GM19043 (cell line): Measurements from ENCODE around the gene LRIT2.
A peak's percentile ranks its signal among the peaks of the same experiment; 100 is the strongest.

ENCODE experiments used
- ATAC-seq: cut with Tn5 transposase; IDR thresholded peaks from one replicate; pipeline ENCODE4 v1.9.1; 2021; ENCODE audit warnings: low read depth; ENCODE audit not compliant: unreplicated experiment

LRIT2 gene, protein sequence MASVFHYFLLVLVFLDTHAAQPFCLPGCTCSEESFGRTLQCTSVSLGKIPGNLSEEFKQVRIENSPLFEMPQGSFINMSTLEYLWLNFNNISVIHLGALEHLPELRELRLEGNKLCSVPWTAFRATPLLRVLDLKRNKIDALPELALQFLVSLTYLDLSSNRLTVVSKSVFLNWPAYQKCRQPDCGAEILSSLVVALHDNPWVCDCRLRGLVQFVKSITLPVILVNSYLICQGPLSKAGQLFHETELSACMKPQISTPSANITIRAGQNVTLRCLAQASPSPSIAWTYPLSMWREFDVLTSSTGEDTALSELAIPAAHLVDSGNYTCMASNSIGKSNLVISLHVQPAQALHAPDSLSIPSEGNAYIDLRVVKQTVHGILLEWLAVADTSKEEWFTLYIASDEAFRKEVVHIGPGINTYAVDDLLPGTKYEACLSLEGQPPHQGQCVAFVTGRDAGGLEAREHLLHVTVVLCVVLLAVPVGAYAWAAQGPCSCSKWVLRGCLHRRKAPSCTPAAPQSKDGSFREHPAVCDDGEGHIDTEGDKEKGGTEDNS

GRCh38 chr10:84225427-84226173 is at the start of gene LRIT2:
Gene LRIT2, minus strand, starts transcription at chr10:84225544. Its CDS starts 24 bp downstream, at chr10:84225520.
- ATAC-seq, result no peak

DNA sequence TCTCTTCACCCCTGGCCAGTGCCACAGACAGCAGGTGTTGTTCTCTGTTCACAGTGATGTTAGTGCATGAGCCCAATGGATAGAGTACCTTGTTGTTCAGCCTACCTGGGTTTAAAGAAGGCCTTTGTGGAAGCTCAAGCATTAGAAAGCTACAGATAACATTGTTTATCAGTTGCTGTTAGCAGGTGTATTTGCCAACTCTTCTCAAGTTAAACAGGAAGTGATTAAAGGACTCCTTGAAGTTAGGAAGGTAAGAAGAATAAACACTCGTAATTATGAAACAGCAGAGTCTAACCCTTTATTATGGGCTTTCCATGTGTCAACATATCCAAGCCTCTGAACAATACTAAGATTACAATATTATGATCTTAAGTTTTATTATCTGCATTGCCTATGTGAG is 45.4 kb upstream of the LRIT2 start:
- ATAC-seq, result no peak

GRCh38 chr10:84269773-84270172 is 44.4 kb upstream of the LRIT2 start:
- no peak for ATAC-seq

DNA sequence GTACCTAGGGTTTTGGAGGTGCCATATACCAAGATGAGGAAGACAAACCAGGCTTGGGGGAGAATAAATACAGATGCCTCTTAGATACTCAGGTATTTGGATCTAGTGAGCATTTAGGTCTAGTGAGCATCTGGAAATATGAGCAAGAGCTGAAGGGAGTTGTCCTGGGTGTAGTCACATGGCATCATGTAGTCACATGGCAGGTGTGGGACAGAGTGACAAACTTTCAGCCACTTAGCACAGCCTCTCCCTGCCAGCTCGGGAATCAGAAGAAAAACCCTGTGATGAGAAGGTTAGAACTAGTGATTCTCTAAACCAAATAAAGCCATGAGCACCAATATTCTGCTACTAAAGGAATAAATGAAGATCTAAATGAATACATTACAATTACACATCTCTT is 43.8 kb upstream of the LRIT2 start:
- ATAC-seq, result no peak

- peak; percentile 45 for ATAC-seq
Measured at GRCh38 chr10:84267503-84268126, 42.3 kb upstream of the LRIT2 start.

GRCh38 chr10:84265418-84265817 is 40.1 kb upstream of the LRIT2 start:
- no peak for ATAC-seq

DNA sequence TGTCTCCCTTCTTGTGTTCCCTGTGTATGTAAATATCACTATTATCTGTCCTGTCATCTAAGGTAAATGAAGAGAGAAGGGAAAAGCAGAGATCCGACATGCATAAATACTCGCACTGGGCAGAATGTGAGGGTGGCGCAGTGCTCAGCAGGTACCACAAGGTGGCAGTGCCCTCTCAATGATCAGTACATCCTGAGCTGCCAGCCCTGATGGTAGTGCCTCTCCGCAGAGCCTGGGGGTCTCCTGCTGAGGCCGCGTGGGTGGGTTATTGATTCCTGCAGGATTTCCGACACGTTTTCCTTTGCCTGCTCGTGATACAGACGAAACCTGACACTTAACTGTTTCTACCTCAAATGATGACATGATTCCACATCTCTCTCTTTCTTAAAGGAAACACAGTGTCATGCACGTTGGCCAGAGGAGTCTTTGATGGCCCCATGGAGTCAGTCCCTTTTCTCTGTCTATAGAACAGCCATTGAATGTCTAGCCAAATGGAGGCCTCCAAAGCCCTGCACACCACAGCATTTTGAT is 39.3 kb upstream of the LRIT2 start:
- peak; percentile 96 for ATAC-seq

DNA sequence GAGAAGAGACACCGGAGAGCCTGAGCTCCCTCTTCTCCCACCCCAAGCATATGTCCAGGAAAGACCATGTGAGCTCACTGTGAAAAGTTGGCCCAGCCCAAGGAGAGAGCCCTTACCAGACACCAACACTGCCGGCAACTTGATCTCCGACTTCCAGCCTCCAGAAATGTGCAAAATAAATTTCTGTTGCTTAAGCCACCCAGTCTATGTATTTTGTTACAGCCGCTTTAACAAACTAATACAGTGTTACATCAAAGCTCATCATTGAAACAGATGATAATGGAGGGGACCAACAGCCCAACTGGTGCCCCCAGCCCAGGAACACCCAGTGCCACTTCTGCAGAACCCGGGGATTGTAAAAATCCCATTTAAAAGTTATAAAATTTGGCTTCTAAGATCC is 38.4 kb upstream of the LRIT2 start:
- ATAC-seq, result no peak

GRCh38 chr10:84262190-84262956 is 37.0 kb upstream of the LRIT2 start:
- ATAC-seq, result no peak

DNA sequence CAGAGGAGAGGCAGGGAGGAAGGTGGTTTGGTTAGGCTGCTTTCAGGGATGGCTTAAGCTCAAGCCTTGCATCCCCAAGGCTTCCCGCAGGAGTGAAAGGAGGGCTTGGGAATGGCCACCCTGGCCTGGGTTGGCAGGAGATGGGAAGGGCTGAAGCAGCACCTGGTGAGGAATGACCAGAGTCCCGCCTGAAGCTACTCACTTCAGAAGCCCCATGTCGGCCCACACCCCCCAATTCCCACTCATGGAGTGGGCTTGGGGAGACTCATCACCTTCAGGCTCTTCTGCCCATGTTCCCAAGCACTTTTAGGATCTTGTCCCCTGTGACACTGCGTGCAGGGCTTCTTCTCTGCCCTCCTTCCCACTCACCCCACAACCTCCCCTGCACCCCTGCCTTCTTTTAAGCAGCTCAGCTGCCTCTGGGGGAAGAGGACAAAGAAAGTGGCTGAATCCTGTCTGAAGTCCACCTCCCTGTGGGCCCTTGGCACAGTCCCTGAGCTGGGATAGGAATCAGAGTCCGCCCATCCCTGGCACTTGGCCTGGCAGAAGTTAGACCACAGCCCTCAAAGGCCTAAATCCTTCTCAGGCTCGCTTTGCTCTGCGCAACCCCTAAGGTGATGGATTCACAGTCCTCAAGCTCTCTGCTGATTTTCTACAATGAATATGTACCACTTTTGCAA is 36.0 kb upstream of the LRIT2 start:
- no peak for ATAC-seq

GRCh38 chr10:84258034-84258695 is 32.8 kb upstream of the LRIT2 start:
- ATAC-seq, result no peak

GRCh38 chr10:84257343-84258020 is 32.1 kb upstream of the LRIT2 start:
- ATAC-seq, result no peak

- peak; percentile 60 for ATAC-seq
Measured at GRCh38 chr10:84256510-84257342, 31.4 kb upstream of the LRIT2 start.

DNA sequence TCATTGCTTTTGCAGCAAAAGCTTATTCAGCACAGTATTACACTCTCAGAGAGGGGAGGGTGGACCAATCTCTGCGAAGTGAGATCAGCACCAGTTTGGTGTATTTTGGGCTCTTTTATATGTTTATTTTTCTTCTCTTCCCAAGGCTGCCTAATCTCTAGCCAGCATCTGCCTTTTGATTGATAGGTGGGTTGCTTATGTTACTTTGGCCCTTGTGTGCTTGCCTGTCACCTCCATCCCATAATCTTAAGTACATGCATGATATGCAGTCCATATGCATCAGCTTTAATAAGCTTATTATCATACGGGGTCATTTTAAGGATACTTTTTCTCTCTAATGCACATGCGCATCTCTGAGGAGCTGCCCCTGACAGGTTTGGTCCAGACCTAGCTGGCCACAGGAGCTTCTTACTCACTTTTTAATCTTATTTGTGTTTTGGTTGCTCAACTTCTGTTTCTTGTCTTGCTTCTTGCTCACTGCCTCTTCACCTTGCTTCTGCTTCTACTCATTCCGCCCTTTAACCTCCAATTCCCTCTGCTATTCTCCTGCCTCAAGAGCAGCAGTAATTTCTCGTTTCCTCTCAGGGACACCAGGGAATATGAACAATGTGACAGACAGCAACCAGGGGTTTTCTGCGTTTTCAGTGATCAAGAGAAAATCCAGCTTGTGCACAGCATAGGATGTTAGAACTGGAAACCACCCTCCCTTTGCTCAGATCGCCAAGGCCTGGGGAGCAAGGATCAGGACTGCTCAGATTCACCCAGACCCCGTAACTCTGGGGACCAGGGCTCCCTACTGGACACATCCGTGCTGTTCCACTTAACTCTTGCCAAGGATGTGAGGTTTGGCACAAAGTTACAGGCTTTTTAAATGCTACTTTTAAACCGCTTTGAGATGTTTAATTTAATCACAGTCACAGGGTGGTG is 29.5 kb upstream of the LRIT2 start:
- ATAC-seq, result no peak

GRCh38 chr10:84248794-84249193 is 23.4 kb upstream of the LRIT2 start:
- no peak for ATAC-seq

- no peak for ATAC-seq
Measured at GRCh38 chr10:84247496-84247895, 22.2 kb upstream of the LRIT2 start.
